H1 (cell line): ENCODE data around the gene MTF1.

ENCODE experiments used
- RFX5 ChIP-seq: IDR thresholded peaks from 2 replicates; pipeline ENCODE4 v1.6.1; 2011; ENCODE audit warnings: low read depth, low read length, improper control_type of control experiment, borderline replicate concordance
- SP1 ChIP-seq: IDR thresholded peaks from 2 replicates; pipeline ENCODE4 v1.6.1; 2011; ENCODE audit warnings: low read depth, low read length

- TF ChIP-seq SP1 (no peak), RFX5 (no peak)
Observed at GRCh38 chr1:37840711-37841110, 18.7 kb downstream of the MTF1 start.
